ENCODE data around the gene ADCY4. TPM values are rescaled to one million over a fixed set of nuclear protein-coding genes. Genes with fewer than 3 reads are reported as not detected.

Gene ADCY4
- total and polyA plus RNA-seq, 2 of the 13 experiments (the other 11 are each of a cell fraction or from before 2014, with no cell fraction given): 0.03 TPM; not detected in 1

GRCh38 chr14:24367514-24368211 is 32.8 kb upstream of the ADCY4 start, which contains the start of gene NFATC4 (continued):
- TF ChIP-seq HMG20B (CRISPR knock-in tag; conservative IDR thresholded peaks at IDR 0.05) (no peak), FLYWCH1 (CRISPR knock-in tag; IDR thresholded peaks at IDR 0.05) (no peak), ZNF598 (CRISPR knock-in tag; IDR thresholded peaks at IDR 0.05; ENCODE audit: borderline replicate concordance) (no peak), HMGXB3 (CRISPR knock-in tag; IDR thresholded peaks at IDR 0.05; ENCODE audit: borderline replicate concordance) (0 out of 2 replicates have a peak, but pooled peaks have one; percentile 15), TBL1XR1 (IDR thresholded peaks at IDR 0.05; ENCODE audit: borderline replicate concordance, low read length, partially characterized antibody) (no peak), GABPB1 (CRISPR knock-in tag; IDR thresholded peaks at IDR 0.05) (0 out of 2 replicates have a peak, but pooled peaks have one; percentile 10), MIER2 (CRISPR knock-in tag; IDR thresholded peaks at IDR 0.05) (no peak), ZNF276 (CRISPR knock-in tag; IDR thresholded peaks at IDR 0.05; ENCODE audit: low read depth) (no peak), ZNF460 (CRISPR knock-in tag; IDR thresholded peaks at IDR 0.05; ENCODE audit: borderline replicate concordance) (no peak), TBX2 (CRISPR knock-in tag; IDR thresholded peaks at IDR 0.05; ENCODE audit: borderline replicate concordance) (no peak), SATB2 (CRISPR knock-in tag; IDR thresholded peaks at IDR 0.05) (no peak), ATF5 (CRISPR knock-in tag; IDR thresholded peaks at IDR 0.05; ENCODE audit: low read depth) (no peak), ZSCAN31 (CRISPR knock-in tag; IDR thresholded peaks at IDR 0.05; ENCODE audit: low read depth) (no peak), ZNF34 (CRISPR knock-in tag; IDR thresholded peaks at IDR 0.05; ENCODE audit: borderline replicate concordance) (no peak), ZXDC (CRISPR knock-in tag; IDR thresholded peaks at IDR 0.05) (no peak; the same call in 1 of the 2 replicates), ATF2 (CRISPR knock-in tag; IDR thresholded peaks at IDR 0.05) (no peak; the same call in 1 of the 2 replicates), ZNF101 (CRISPR knock-in tag; IDR thresholded peaks at IDR 0.05; ENCODE audit: borderline replicate concordance, low read depth) (no peak)

All from HepG2 (cell line).